Endometrium (tissue), 2 donors: Measurements from ENCODE around the gene TMCC3.

ENCODE experiments used
- FAIRE-seq: peaks from 2 replicates; lab custom pipeline; 2012; peaks lifted over from hg19 to GRCh38; lab: Jason Lieb, UNC
- donor health status: control.
- donor health status: control.

Gene TMCC3

GRCh38 chr12:94671917-94672316 lies 21.6 kb upstream of the TMCC3 start:
- FAIRE-seq: no peak

- FAIRE-seq: no peak
Observed at GRCh38 chr12:94670898-94671297, 20.5 kb upstream of the TMCC3 start.

GRCh38 chr12:94670075-94670474 lies 19.7 kb upstream of the TMCC3 start:
- FAIRE-seq: no peak

GRCh38 chr12:94667031-94667540 lies 16.7 kb upstream of the TMCC3 start:
- FAIRE-seq: no peak

GRCh38 chr12:94666158-94666557 lies 15.8 kb upstream of the TMCC3 start:
- FAIRE-seq: no peak

GRCh38 chr12:94663702-94664101 lies 13.3 kb upstream of the TMCC3 start:
- no peak for FAIRE-seq

GRCh38 chr12:94663071-94663470 lies 12.7 kb upstream of the TMCC3 start:
- no peak for FAIRE-seq

GRCh38 chr12:94660436-94660835 lies 10.1 kb upstream of the TMCC3 start:
- no peak for FAIRE-seq

- FAIRE-seq: no peak
Observed at GRCh38 chr12:94659346-94659930, 9.1 kb upstream of the TMCC3 start.

- FAIRE-seq: no peak
Observed at GRCh38 chr12:94658931-94659330, 8.6 kb upstream of the TMCC3 start.

- no peak for FAIRE-seq
Observed at GRCh38 chr12:94656556-94656955, 6.2 kb upstream of the TMCC3 start.

- no peak for FAIRE-seq
Observed at GRCh38 chr12:94649349-94650142, 811 bp downstream of the TMCC3 start.

GRCh38 chr12:94648578-94648977 lies 1.8 kb downstream of the TMCC3 start:
- no peak for FAIRE-seq

- FAIRE-seq: no peak
Observed at GRCh38 chr12:94644141-94644979, 6.0 kb downstream of the TMCC3 start.

- FAIRE-seq: no peak
Observed at GRCh38 chr12:94643606-94644005, 6.8 kb downstream of the TMCC3 start.

- no peak for FAIRE-seq
Observed at GRCh38 chr12:94641283-94641682, 9.1 kb downstream of the TMCC3 start.

GRCh38 chr12:94640134-94640928 lies 10.0 kb downstream of the TMCC3 start:
- no peak for FAIRE-seq

GRCh38 chr12:94638521-94638920 lies 11.8 kb downstream of the TMCC3 start:
- FAIRE-seq: no peak

GRCh38 chr12:94637390-94638113 lies 12.8 kb downstream of the TMCC3 start:
- FAIRE-seq: no peak

- no peak for FAIRE-seq
Observed at GRCh38 chr12:94636462-94637085, 13.8 kb downstream of the TMCC3 start.

GRCh38 chr12:94634717-94635116 lies 15.6 kb downstream of the TMCC3 start:
- FAIRE-seq: no peak
